Naive thymus-derived CD8-positive, alpha-beta T cell (primary cell): ENCODE data around the gene SH3PXD2B. TPM values are rescaled to one million over a fixed set of nuclear protein-coding genes. Genes with fewer than 3 reads are reported as not detected.
"Not testable (repeated sequence)": the region's sequence is repeated elsewhere in the genome, so short reads cannot be mapped to it uniquely, and the experiment has no call there.

Source experiments
- ATAC-seq, 2 donors: fragments of 150-1000 bp; cut with Tn5 transposase in 1 of 2; sonication (Bioruptor Pico), chemical (Tn5 transposase) in 1 of 2; 1 replicate in 1 of 2; 2 replicates in 1 of 2; pipeline ENCODE4 v1.10.0; 2021; ENCODE audit warnings: mild to moderate bottlenecking in 2 of 2, moderate library complexity in 2 of 2
- POLR2A ChIA-PET: fragments of 350-600 bp; sonication (Branson Sonifier 250); formaldehyde crosslinking; loops from one replicate; lab custom pipeline; 2021; ENCODE audit warnings: antibody characterized with exemption; lab: Charles Lee
- DNase-seq, 10 donors: peaks; one replicate each; pipeline versions ENCODE4 v3.0.0 to v3.0.0-alpha.2; 2020 to 2022
- H3K27ac Mint-ChIP-seq, 10 donors: one replicate each; pipeline ENCODE4 v1.8.0; 2020 to 2022; ENCODE audit warnings: mild to moderate bottlenecking in 10 of 10, mixed read lengths in 10 of 10, moderate library complexity in 4 of 10, inconsistent platforms in 1 of 10
- H3K27me3 Mint-ChIP-seq, 5 donors: one replicate each; pipeline ENCODE4 v1.8.0; 2021 to 2022; ENCODE audit warnings: mixed read lengths in 5 of 5
- H3K36me3 Mint-ChIP-seq, 3 donors: one replicate each; pipeline ENCODE4 v1.8.0; 2020 to 2022; ENCODE audit warnings: mixed read lengths in 3 of 3, mild to moderate bottlenecking in 2 of 3, inconsistent platforms in 1 of 3
- H3K4me1 Mint-ChIP-seq, 4 donors: one replicate each; pipeline ENCODE4 v1.8.0; 2021 to 2022; ENCODE audit warnings: mixed read lengths in 4 of 4
- H3K4me3 Mint-ChIP-seq, 10 donors: one replicate each; pipeline ENCODE4 v1.8.0; 2020 to 2022; ENCODE audit warnings: mild to moderate bottlenecking in 10 of 10, mixed read lengths in 10 of 10, moderate library complexity in 6 of 10, inconsistent platforms in 1 of 10
- H3K9me3 Mint-ChIP-seq, 9 donors: one replicate each; pipeline ENCODE4 v1.8.0; 2020 to 2022; ENCODE audit warnings: mixed read lengths in 9 of 9, mild to moderate bottlenecking in 3 of 9, inconsistent platforms in 1 of 9, moderate library complexity in 1 of 9
- polyA plus RNA-seq, 3 donors: library from polyadenylated mRNA; unstranded; fragments of 300-500 nt; fragmentation: Illumina TruSeq; gene quantifications; one replicate each; pipeline ENCODE4 v1.2.3, GENCODE V29; 2021
- total RNA-seq, 8 experiments: library from RNA in 2 of 8; stranded (reverse) in 2 of 8; gene quantifications; one replicate each; pipeline ENCODE4 v1.2.3 and lab custom pipeline; 2021 to 2026

Gene SH3PXD2B
- total and polyA plus RNA-seq, 5 experiments from 2014 or later = 0.09 to 0.55 (median 0.28) TPM; not detected in 1

DNA sequence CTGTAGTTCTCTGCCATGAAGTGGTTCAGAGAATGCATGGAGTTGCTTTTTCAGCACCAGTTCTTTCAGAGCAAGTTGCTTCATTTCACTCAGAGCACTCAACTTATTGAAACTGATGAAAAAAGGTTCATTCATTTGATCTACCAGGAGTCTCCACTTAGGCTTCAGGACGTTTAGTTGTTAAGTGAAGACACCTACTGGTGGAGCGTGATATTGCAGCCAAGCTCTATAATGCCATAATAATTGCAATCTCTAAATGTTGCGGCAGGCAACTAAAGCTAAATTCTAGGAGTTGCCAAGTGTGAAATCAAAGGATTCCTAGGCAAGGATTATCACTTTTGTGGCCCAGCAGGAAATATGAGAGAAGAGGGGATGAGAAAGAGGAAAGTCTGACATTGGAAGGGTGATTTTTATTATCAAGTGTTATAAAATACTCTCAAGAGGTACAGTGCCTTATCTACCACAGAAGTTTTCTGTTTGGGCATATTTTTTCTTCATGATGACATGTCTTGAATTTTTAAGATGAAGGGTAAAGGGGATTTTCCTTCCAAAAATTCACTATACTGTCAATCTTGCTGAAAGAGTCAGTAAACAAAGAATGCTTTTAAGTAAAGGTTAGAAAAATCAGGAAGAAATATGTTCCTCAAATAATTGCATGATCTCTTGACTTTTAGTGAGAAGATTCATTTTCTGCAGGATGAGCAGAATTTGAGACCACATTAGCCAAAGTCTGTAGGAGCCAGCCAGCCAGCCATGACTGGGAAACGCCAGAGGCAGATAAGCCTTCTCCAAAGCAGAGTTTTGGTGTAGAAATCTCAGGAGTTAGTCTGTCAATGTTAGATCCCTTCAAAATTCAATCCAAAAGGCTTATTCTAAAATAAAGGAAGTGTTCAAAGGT is 83.4 kb downstream of the SH3PXD2B start:
- Mint-ChIP-seq H3K4me1 (no peaks in the 10 kb centered on the region), H3K27ac (no peak overlapping the region), H3K4me3 (no peak overlapping the region), H3K36me3 (peaks cover 0 to 18% (median 10%) of the 10 kb centered on the region in 3 donors), H3K27me3 (peaks cover 0 to 3% (median 0%) of the 10 kb centered on the region in 5 donors), H3K9me3 (peaks cover 0 to 26% (median 14%) of the 10 kb centered on the region in 9 donors)
- POLR2A ChIA-PET = no interaction called here
- ATAC-seq (no peak), DNase-seq (no peak)

- Mint-ChIP-seq H3K27me3 (peaks cover 0 to 3% (median 0%) of the 10 kb centered on the region in 5 donors), H3K4me1 (peaks cover 0 to 5% (median 1%) of the 10 kb centered on the region in 4 donors), H3K4me3 (no peak overlapping the region), H3K9me3 (peaks cover 0 to 26% (median 14%) of the 10 kb centered on the region in 9 donors), H3K36me3 (peaks cover 0 to 18% (median 10%) of the 10 kb centered on the region in 3 donors), H3K27ac (no peak overlapping the region)
- POLR2A ChIA-PET = no interaction called here
- ATAC-seq (no peak), DNase-seq (no peak)
Measured at GRCh38 chr5:172370237-172370640, 84.1 kb downstream of the SH3PXD2B start.

- H3K4me3 Mint-ChIP-seq, DNase-seq: not testable (repeated sequence)
Measured at GRCh38 chr5:172368699-172369098, 85.6 kb downstream of the SH3PXD2B start.

DNA sequence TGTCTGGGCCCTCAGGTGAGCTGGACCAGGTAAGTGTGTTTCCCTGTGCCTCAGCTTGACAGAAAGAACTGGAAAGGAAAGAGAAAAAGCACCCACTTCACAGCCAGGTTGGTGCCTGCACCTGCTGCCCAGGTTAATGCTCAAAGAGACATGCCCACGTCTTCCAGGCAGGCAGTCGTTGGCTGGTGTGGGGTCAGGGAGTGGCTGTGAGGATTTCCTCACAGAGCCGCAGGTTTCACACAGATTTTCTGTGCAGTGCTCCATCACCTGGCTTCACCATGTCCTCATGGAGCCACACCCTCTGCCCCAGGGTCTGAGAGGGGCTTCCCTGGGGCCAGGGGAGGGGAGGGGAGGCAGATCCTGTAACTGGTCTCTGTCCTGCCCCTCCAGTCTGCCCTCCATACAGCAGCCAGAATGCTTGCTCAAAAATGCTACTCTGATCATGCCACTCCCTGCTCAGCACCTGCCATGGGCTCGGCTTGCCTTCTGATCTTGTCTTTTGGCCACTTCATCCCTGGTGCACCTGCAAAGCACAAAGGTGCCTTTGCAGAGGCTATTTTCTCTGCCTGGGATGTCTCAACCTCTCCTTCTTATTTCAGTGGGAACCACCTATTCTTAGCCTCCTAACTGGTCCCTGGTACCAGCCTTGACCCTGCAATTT is 88.2 kb downstream of the SH3PXD2B start:
- H3K9me3 Mint-ChIP-seq = peaks cover 0 to 9% (median 6%) of the 10 kb centered on the region in 9 donors
- no peak for ATAC-seq
- peaks cover 0 to 5% (median 2%) of the 10 kb centered on the region in 5 donors for H3K27me3 Mint-ChIP-seq
- no peak for DNase-seq
- no peak overlapping the region for H3K4me3 Mint-ChIP-seq
- POLR2A ChIA-PET = no interaction called here
- peaks cover 2 to 9% (median 6%) of the 10 kb centered on the region in 4 donors for H3K4me1 Mint-ChIP-seq
- H3K27ac Mint-ChIP-seq = no peak overlapping the region
- H3K36me3 Mint-ChIP-seq = peaks cover 0 to 6% (median 2%) of the 10 kb centered on the region in 3 donors

More at GRCh38 chr5:172368699-172369098, 85.6 kb downstream of the SH3PXD2B start:
- Mint-ChIP-seq H3K9me3 (peaks cover 0 to 24% (median 14%) of the 10 kb centered on the region in 9 donors), H3K36me3 (peaks cover 0 to 18% (median 10%) of the 10 kb centered on the region in 3 donors)
- H3K4me1 Mint-ChIP-seq, POLR2A ChIA-PET, H3K27ac Mint-ChIP-seq, H3K27me3 Mint-ChIP-seq, ATAC-seq: not testable (repeated sequence)

GRCh38 chr5:172364773-172365172 is 89.6 kb downstream of the SH3PXD2B start:
- DNase-seq = no peak
- no peak for ATAC-seq
- H3K27ac Mint-ChIP-seq = peak overlapping the region in 1 of 10 donors; percentile 73

GRCh38 chr5:172362755-172363154 is 91.6 kb downstream of the SH3PXD2B start:
- Mint-ChIP-seq H3K9me3 (peaks cover 0 to under 1% (median 0%) of the 10 kb centered on the region in 9 donors), H3K27ac (no peak overlapping the region), H3K4me1 (peaks cover 2 to 9% (median 6%) of the 10 kb centered on the region in 4 donors), H3K27me3 (peaks cover 0 to 5% (median 2%) of the 10 kb centered on the region in 5 donors), H3K4me3 (no peak overlapping the region), H3K36me3 (no peaks in the 10 kb centered on the region)
- ATAC-seq (no peak), DNase-seq (no peak)
- POLR2A ChIA-PET = no interaction called here

More at GRCh38 chr5:172364773-172365172, 89.6 kb downstream of the SH3PXD2B start:
- peaks cover 2 to 9% (median 6%) of the 10 kb centered on the region in 4 donors for H3K4me1 Mint-ChIP-seq
- H3K27me3 Mint-ChIP-seq = peaks cover 0 to 5% (median 2%) of the 10 kb centered on the region in 5 donors
- peaks cover 0 to 5% (median 0%) of the 10 kb centered on the region in 9 donors for H3K9me3 Mint-ChIP-seq
- H3K4me3 Mint-ChIP-seq = no peak overlapping the region
- H3K36me3 Mint-ChIP-seq = no peaks in the 10 kb centered on the region
- POLR2A ChIA-PET = no interaction called here

GRCh38 chr5:172361566-172362238 is 92.6 kb downstream of the SH3PXD2B start:
- H3K4me1 Mint-ChIP-seq = peaks cover 2 to 9% (median 6%) of the 10 kb centered on the region in 4 donors
- ATAC-seq (no peak), DNase-seq (no peak)
- POLR2A ChIA-PET = no interaction called here
- H3K4me3 Mint-ChIP-seq = no peak overlapping the region
- H3K27me3 Mint-ChIP-seq = peaks cover 0 to 5% (median 2%) of the 10 kb centered on the region in 5 donors
- no peaks in the 10 kb centered on the region for H3K9me3 Mint-ChIP-seq
- no peaks in the 10 kb centered on the region for H3K36me3 Mint-ChIP-seq
- no peak overlapping the region for H3K27ac Mint-ChIP-seq

- no peaks in the 10 kb centered on the region for H3K36me3 Mint-ChIP-seq
- DNase-seq (no peak), ATAC-seq (no peak)
- H3K4me1 Mint-ChIP-seq = no peaks in the 10 kb centered on the region
- H3K27me3 Mint-ChIP-seq = peaks cover 0 to 3% (median 2%) of the 10 kb centered on the region in 5 donors
- H3K27ac Mint-ChIP-seq = no peak overlapping the region
- no peak overlapping the region for H3K4me3 Mint-ChIP-seq
- POLR2A ChIA-PET = no interaction called here
- no peaks in the 10 kb centered on the region for H3K9me3 Mint-ChIP-seq
Measured at GRCh38 chr5:172358345-172358744, 96.0 kb downstream of the SH3PXD2B start.

GRCh38 chr5:172356527-172356926 is 97.8 kb downstream of the SH3PXD2B start:
- POLR2A ChIA-PET = no interaction called here
- Mint-ChIP-seq H3K27me3 (peaks cover 0 to 3% (median 0%) of the 10 kb centered on the region in 5 donors), H3K9me3 (no peaks in the 10 kb centered on the region), H3K4me1 (no peaks in the 10 kb centered on the region), H3K4me3 (no peak overlapping the region), H3K36me3 (no peaks in the 10 kb centered on the region), H3K27ac (no peak overlapping the region)
- DNase-seq (no peak), ATAC-seq (no peak)

- DNase-seq = no peak
- Mint-ChIP-seq H3K36me3 (no peaks in the 10 kb centered on the region), H3K4me1 (no peaks in the 10 kb centered on the region), H3K27me3 (peaks cover 0 to 3% (median 0%) of the 10 kb centered on the region in 5 donors), H3K27ac (no peak overlapping the region), H3K4me3 (no peak overlapping the region), H3K9me3 (no peaks in the 10 kb centered on the region)
- POLR2A ChIA-PET = no interaction called here
- ATAC-seq = no peak
Measured at GRCh38 chr5:172356047-172356446, 98.3 kb downstream of the SH3PXD2B start.

DNA sequence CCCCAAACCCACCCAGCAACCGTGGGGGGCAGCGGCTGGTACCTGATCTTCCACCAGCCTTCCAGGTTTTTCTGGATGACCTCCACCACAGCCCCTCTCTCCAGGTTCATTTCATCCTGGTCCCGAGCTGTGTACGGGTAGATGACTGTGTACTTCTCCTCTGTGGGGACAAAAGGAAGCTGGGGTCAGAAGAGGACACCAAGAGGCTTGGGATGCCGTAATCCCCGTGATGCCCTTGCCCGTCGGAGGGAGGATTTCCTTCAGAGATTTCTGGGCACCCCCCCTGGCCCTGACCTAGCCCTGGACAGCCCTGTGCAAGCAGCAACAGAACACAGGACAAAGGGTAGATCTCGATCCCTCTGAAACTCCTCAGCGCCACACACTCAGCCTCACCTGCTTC is 100.5 kb downstream of the SH3PXD2B start:
- Mint-ChIP-seq H3K36me3 (no peaks in the 10 kb centered on the region), H3K27ac (no peak overlapping the region), H3K9me3 (no peaks in the 10 kb centered on the region), H3K4me1 (no peaks in the 10 kb centered on the region), H3K27me3 (peaks cover 0 to 3% (median 0%) of the 10 kb centered on the region in 5 donors), H3K4me3 (no peak overlapping the region)
- POLR2A ChIA-PET = no interaction called here
- ATAC-seq (no peak), DNase-seq (no peak)

DNA sequence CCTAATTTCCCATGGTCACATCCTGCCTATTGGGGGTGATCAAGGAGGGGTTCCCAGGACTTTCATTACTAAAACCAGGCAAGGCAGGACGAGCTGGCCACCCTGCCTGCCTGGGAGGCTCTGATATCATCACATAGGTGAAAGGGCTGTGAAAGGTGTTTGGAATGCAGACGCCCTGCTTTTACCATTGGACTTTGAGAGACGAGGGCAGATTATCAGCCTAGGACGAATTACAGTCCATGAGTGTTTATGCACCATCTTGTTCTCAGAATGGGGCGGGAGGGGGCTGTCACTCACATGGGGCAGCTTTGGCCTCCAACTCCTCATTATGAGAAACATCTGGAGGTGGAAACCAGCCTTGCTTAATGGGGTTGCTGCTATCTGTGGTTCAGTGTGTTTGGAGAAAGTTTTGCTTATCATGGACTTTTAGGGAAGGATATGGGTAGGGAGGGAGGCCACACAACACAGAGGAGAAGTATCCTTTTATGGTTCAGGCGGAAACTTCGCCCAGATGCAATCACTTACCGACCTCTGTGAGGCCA is 101.0 kb downstream of the SH3PXD2B start:
- ATAC-seq (no peak), DNase-seq (no peak)
- H3K9me3 Mint-ChIP-seq = no peaks in the 10 kb centered on the region
- peaks cover 0 to 3% (median 0%) of the 10 kb centered on the region in 5 donors for H3K27me3 Mint-ChIP-seq
- H3K36me3 Mint-ChIP-seq = no peaks in the 10 kb centered on the region
- no peak overlapping the region for H3K27ac Mint-ChIP-seq
- POLR2A ChIA-PET = no interaction called here
- no peaks in the 10 kb centered on the region for H3K4me1 Mint-ChIP-seq
- H3K4me3 Mint-ChIP-seq = no peak overlapping the region
